ENCODE data around the gene GAST.
"Not testable (repeated sequence)": the region's sequence is repeated elsewhere in the genome, so short reads cannot be mapped to it uniquely, and the experiment has no call there.

The GAST gene

DNA sequence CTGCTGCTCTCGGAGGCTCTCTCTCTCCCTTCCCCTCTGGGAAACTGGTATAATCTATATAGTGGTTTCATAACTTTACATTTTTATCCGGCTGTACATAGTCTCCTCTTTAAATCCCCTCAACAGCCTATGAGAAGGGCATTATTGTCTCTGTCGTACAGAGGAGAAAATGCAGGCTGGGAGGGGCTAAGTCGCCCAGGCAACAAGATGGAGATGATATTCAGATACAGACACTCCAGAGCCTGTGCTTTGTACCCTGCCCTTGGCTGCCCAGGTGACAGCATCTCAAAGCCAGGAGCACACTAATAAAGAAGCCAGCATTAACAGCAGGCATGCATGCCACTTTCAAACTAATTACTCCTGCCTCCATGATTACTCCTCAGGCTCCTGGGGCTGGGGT, 28.1 kb upstream of the GAST start:
- DNase-seq, result no peak

DNA sequence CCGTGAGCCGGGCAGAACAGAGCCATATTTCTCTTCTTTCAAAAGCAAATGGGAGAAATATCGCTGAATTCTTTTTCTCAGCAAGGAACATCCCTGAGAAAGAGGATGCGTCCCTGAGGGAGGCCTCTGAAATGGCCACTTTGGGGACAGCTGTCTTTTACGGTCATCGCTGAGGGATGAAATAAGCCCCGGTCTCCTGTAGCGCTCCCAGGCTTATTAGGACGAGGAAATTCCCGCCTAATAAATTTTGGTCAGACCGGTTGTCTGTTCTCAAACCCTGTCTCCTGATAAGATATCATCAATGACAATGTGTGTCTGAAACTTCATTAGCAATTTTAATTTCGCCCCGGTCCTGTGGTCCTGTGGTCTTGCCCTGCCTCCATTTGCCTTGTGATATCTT, 26.4 kb upstream of the GAST start:
- DNase-seq, result not testable (repeated sequence)

DNA sequence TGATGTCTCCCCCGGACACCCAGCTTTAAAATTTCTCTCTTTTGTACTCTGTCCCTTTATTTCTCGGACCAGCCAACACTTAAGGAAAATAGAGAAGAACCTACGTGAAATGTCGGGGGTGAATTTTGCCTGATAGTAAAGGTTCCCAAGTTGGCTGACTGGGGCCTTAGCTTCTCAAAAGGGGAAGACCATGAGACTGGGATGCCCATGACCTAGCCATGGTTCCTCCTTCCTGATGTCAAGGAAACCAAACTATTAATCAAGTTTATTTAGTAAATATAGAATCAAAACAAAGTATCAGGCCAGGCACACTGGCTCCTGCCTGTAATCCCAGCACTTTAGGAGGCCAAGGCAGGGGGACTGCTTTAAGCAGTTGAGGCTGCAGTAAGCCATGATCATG, 25.9 kb upstream of the GAST start:
- no peak for DNase-seq

DNA sequence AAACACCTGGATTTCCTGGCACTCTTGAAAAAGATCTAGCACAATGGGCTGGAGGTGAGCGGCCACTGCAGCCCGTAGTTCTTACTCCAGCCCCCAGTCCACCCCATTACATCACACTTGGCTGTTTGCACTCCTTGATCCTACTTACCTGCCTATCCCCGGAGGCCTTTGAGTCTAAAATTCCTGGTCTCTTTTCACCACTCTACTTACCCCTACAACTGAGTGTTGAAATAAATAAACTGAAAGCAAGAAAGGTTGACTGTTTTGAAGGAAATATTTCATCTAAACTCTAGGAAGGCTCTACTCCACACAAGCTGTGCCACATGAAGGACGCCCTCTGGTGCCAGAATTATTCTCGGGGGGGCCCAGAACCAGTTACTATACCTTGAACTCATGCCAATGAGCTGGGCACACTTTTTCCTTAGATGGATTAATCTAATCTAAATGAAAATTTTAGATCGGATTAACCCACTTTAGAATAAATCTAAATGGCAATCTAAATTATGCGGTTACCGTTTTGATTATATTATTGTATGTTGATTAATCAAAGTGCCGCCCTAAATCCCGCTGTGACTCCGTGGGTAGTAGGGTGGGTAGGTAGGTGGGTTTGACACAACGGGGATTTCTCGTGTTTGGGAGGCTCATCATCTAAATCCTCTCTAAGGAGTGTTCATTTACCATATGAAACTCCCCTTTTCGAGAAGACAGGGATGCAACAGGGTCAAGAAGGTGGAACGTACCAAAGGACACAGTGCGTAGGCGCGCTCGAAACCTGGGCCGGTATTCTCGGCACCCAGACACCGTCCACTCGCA, 24.1 kb upstream of the GAST start:
- peak; percentile 56 for DNase-seq

DNA sequence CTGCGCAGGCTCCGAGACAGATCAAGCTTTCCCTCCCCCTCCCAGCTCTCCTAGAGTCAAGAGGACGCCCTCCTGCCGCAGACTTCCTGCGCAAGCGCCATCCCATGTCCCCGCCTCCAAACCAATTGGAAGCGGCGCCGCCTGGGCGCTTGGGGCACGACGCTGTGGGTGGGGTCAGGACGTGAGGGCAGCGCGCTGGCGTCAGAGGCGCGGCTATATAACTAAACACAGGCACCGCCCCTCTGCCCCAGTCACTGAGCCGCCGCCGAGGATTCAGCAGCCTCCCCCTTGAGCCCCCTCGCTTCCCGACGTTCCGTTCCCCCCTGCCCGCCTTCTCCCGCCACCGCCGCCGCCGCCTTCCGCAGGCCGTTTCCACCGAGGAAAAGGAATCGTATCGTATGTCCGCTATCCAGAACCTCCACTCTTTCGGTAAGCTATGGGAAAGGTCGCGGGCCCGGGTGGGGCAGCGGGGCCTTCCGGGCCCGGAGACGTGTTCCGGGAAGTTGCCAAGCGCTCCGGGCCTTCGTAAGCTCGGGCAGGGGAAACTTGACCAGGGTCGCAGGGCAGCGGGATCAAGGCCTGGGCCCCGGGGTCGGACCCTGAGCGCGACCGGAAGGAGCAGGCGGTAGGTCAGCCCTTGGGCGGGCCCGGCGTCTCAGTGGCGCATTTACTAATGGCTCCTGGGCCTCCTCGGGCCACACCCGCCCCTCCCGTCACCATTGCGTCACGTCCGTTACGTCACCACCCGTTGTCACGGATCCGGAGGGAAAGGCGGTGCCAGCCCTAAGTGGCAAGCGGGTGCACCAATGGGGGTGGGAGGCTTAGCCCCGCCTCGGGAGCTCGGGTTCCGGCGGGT, 23.3 kb upstream of the GAST start, which contains the start of gene EIF1:
TSS of gene EIF1 (plus strand) at position 245 of the 856 bp plus-strand sequence. CDS start at position 399, 154 bp downstream.
- peak; percentile 100 for DNase-seq

DNA sequence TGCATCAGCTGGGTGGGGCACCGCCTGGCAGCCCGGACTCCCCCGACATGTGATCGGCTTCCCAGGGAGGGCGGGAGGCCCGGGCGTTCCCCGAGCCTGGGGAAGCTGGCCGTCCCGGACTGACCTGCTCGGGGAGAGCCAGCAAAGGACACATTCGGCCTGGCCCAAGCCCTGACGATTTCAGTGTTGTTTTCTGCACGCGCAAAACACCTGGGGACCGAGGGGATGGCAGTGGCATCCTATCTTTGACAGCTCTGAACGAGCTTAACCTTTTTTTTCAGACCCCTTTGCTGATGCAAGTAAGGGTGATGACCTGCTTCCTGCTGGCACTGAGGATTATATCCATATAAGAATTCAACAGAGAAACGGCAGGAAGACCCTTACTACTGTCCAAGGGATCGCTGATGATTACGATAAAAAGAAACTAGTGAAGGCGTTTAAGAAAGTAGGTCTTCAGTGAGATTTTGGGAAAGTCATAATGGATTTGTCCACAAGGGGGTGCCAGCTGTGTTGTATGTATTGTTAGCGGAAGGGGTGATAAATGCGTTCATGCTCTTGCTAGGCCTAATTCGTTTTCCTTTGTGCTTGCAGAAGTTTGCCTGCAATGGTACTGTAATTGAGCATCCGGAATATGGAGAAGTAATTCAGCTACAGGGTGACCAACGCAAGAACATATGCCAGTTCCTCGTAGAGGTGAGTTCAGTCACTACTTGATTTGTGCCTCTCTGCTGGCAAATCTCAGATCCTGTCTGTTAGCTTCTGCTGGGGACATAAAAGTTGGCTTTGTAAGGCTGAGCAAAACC, 22.4 kb upstream of the GAST start:
- DNase-seq, result peak; percentile 43

DNA sequence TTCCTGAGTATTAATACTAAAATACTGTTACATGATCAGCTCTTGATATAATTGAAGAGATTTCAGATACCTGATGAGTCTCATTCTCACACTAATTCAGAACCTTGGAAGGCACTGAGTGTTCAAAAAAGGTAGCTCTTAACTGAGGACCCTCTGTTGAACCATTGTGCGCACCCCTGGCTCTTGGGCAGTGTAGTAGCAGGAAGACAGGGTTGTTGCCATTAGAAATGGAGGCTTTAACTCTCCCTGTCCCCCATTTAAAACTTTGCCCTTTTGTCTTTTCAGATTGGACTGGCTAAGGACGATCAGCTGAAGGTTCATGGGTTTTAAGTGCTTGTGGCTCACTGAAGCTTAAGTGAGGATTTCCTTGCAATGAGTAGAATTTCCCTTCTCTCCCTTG, 21.6 kb upstream of the GAST start:
- no peak for DNase-seq

DNA sequence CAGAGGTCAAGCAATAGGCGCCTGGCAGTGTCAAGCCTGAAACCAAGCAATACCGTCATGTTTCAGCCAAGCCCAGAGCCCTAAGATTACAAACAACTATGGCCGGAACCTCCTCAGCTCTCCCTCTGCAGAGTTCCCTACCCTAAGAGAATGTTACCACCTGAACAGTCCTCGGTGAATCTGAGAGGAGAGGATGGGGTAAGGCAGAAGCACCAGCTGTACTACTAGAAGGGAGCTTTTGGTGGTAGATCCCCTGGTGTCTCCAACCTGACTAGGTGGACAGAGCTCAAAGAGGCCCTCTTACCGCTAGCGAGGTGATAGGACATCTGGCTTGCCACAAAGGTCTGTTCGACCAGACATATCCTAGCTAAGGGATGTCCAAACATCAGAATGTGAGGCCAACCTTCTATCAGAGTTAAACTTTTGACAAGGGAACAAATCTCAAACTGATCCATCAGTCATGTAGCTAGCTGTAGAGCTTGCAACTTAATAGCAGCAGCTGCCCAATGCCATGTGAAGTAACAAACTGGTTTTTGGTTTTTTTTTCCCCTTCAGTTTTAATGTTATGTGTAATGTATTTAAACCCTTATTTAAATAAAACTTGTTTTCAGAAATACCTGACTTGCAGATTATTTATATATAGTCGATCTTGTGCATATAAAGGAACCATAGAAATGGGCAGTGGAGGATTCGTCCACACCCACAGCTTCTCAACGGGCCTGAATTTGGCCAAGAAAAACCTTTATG, 20.9 kb upstream of the GAST start:
- no peak for DNase-seq

DNA sequence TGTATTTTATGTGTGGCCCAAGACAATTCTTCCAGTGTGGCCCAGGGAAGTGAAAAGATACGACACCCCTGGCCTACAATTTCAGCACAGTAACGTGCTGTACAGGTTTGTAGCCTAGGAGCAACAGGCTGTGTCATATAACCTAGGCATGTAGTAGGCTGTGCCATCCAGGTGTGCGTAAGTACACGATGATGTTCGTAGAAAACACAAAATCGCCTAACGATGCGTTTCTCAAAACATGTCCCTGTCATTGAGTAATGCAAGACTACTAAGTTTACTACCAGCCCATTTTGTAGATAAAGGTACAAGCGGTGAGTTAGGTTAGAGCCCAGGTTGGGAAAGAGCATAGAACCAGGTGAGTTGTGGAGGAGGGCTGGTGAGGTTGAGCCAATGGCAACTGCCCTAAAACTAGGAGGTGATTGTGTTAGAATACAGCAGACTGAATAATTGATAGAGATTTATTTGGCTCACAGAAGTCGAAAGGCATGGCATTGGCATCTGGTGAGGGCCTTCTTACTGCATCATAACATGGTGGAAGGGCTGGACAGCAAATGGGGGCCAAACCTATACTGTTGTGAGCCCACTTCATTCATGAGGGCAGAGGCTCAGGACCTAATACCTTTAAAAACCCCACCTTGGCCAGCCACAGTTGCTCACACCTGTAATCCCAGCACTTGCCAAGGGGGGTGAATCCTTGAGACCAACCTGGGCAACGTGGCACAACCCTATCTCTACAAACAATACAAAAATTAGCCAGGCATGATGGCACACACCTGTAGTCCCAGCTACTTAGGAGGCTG, 19.2 kb upstream of the GAST start:
- no peak for DNase-seq

DNA sequence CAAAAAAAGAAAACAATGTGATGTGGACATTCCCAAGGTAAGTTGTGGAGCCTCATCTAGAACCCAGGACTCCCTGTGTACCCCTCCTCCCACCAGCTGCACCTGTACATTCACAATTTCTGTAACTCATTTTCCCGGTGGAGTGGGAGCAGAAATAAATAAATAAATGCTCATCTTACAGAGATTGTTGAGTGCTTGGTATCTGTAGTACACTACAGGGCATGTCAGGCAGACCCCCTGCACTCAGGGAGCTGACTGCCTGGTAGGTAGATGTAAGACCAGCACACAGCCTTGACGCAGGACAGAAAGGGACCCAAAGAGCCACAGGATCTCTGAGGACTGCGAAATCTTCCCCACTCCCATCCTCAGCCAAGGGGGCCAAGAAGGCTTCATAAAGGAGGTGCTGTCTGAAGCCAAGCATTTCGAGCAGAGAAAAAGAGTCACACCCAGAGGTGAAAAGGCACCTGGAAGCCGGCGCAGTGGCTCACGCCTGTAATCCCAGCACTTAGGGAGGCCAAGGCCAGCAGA, 16.9 kb upstream of the GAST start:
- DNase-seq, result no peak

DNA sequence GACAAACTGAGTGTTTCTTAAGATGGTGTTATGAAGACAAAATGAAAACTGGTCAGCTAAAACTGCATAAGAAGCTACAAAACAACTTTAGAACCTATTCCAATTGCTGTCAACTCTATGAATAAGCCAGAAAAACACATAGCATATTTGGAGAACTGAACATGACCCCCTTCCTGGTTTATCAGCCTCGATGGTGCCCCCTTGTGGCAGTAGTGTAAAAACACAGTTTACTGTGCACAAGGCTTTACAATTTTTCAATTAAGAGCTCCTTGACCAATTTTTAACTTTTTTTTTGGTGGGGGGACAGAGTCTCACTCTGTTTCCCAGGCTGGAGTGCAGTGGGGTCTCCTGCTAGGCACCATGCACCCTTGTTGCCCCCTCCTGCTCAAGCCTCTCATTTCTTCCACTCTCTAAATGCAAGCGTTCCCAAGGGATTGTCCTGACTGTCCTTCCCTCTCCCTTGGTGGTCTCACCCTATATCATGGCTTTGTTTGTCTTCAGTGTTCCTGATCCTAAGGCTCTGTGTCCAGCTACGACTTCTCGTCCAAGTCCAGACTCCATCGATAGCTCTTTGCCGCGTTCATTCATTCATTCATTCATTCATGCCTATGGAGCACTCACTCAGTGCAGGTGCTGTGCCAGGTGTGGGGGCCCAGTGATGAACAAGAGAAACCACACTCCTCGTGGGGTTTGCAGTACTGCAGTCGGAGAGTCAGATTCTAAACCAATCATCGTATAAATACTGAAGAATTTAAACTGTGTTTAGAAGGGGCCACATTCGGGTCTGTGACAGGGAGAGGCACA, 16.0 kb upstream of the GAST start:
- DNase-seq, result peak; percentile 79

DNA sequence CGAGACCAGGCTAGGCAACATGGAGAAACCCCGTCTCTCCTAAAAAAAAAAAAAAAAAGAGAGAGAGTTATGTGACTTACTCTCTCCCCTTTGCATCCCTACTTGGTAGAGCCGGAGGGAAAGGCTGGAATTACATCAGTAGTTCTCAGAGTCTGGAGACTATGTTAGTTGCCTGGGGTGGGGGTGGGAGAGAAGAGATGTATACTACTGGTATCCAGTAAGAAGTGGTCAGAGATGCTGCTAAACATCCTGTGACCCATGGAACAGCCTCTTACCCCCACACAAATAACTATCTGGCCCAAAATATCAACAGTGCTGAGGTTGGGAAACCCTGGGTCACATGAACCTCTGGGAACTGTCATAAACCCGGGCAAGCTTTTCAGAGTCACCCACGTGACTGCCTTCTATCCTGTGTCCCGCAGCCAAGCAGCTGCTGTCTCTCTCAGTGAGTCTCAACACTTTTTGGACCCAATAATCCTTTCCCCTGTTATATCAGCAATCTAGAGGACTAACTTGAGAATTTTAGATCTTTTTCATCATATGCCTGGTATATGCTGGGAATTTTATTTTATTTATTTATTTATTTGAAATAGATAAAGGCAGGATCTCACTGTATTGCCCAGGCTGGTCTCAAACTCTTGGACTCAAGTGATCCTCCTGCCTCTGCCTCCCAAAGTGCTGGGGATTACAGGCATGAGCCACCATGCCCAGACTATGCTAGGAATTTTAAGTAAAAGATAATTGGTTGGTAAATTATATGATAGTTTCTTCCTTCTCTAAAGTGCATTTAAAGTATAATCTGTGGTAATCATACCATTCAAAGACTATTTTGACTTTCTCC, 14.8 kb upstream of the GAST start:
- DNase-seq, result no peak

DNA sequence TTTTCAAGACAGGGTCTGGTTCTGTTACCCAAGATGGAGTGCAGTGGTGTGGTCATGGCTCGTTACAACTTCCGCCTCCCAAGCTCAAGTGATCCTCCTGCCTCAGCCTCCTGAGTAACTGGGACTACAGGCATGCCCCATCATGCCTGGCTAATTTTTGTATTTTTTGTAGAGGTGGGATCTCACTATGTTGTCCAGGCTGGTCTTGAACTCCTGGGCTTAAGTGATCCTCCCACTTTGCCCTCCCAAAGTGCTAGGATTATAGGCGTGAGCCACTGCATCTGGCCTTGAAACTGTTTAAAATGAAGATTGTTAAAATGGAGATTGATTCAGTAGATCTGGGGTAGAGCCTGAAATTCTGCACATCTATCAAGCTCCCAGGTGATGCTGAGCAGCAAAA, 11.3 kb upstream of the GAST start:
- DNase-seq, result not testable (repeated sequence)

DNA sequence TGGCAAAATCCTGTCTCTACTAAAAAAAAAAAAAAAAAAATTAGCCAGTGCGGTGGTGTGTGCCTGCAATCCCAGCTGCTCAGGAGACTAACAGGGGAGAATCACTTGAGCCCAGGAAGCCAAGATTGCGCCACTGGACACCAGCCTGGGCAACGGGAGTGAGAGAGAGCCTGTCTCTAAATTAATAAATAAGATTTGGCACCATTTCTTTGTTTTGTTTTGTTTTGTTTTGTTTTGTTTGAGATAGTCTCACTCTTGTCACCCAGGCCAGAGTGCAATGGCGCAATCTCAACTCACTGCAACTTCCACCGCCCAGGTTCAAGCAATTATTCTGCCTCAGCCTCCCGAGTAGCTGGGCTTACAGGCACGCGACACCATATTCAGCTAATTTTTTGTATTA, 9.4 kb upstream of the GAST start:
- DNase-seq, result no peak

DNA sequence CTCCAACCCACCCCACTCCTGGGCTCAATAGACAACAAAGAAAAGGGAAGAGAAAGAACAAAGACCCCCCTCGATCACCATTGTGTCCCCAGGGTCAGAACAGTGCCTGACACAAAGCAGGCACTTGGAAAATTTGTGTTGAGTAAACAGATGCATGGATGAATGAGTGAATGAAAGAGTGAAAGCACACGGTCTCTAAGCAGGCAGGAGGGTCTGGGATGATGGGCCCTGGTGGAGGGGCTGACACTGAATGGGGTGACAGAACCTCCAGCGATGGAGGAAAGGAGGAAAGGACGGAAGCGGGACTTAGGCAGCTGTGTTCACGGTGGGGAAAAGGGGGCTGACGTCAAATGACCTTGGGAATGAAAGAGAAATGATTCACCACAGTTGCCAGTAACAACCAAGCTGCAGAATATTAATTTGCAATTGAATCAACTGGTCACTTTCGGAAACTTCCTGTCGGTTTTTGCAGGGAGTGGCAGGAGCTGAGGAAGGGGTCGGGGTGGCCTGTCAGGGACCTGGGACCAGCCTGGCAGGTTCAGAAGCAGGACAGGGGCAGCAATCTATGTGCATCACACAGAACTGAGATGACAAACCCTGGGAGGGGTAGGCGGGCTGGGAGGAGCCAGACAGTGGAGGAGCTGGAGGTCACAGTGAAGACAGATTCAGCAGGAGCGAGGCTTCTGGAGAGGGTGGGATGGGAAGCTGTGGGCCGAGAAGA, 6.7 kb upstream of the GAST start:
- no peak for DNase-seq

DNA sequence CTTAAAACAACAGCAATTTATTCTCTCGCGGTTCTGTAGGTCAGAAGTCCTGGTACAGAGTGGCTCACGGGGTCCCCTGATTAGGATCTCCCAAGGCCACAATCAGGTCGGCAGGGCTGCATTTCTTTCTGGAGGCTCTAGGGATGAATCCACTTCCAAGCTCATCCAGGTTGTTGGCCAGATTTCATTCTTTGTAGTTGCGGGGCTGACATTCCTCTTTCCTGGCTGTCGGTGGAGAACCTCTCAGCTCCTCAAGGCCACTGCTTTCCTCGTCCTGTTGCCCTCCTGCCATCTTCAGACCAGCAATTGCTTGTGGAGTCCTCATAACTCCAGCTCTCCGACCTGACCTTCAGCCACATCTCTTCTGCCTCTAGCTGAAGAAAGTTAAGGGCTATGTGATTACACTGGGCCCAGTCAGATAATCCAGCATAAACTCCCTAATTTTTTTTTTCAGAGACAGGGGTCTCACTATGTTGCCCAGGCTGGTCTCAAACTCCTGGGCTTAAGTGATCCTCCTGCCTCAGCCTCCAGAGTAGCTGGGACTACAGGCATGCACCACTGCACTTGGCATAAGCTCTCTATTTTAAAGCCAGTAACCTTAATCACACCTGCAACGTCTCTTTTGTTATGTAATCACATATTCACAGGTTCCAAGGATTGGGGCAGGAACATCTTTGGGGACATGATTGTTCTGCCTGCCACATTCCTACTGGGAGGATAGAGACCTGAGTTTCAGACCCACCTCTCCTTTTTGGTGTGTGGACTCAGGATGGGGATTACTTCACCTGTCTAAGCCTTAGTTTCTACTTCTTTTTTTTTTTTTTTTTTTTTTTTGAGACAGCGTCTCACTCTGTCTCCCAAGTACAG, 4.1 kb upstream of the GAST start:
- DNase-seq, result no peak

DNA sequence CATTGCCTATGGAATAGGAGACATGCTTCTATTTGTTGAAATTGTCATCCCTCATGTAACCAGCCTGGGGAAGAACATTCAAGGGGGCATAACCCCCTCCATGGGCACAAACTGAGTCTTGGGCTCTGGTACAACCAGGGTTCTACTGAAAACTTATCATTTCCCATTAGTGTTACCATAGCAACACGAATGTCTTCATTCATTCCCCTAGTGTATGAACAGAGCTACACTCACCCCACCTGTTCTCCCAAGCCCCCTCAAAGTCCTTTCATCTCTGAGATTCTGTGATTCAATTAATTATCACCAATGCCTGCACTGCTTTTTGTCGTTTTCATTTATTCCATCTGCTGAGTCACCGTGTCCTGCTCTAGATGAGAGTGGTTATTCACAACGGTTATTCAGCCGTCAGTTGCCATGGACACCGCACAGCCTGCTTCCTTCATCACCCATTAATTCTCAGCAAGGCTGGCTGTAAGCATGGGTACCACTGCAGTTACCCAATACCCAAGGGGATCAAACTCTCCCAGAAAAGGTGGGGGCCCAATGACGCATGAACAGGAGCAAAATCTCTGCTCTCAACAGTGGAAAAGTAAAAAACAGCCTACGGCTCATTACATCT, 1.6 kb upstream of the GAST start:
- DNase-seq, result no peak

All from effector CD4-positive, alpha-beta T cell (primary cell).